ENCODE measurements around the gene TRAF3IP1.

Gene TRAF3IP1

GRCh38 chr2:238277695-238278094 is 42.6 kb upstream of the TRAF3IP1 start:
- TF ChIP-seq CTCF (IDR thresholded peaks at IDR 0.05; ENCODE audit: borderline replicate concordance, insufficient read depth, low read depth, low read length) = no peak
- H3K4me3 ChIP-seq (ENCODE audit: low read depth, low read length) = no peak overlapping the region

- no peak for TF ChIP-seq CTCF (IDR thresholded peaks at IDR 0.05; ENCODE audit: borderline replicate concordance, insufficient read depth, low read depth, low read length)
- H3K4me3 ChIP-seq (ENCODE audit: low read depth, low read length) = no peak overlapping the region
Measured at GRCh38 chr2:238278626-238279323, 41.5 kb upstream of the TRAF3IP1 start.

DNA sequence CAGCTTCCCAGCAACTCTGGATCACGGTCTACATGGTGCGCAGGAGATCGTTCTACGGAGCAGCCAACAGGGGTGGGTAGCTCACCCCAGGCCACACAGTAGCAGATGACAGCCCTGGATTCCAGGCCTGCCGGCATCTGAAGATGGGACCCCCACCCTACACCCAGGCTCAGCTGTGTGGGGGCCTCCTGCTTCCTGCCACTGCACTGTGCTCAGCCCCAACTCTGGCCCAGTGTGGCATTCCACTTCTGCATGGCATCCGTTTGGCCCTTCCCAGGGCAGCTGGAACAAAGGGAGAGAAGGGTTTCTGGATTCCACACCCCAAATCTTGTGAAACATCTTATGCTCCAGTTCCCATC is 41.0 kb upstream of the TRAF3IP1 start:
- H3K4me3 ChIP-seq (ENCODE audit: low read depth, low read length) = no peak overlapping the region
- TF ChIP-seq CTCF (IDR thresholded peaks at IDR 0.05; ENCODE audit: borderline replicate concordance, insufficient read depth, low read depth, low read length) = no peak

- H3K4me3 ChIP-seq (ENCODE audit: low read depth, low read length) = no peak overlapping the region
- no peak for TF ChIP-seq CTCF (IDR thresholded peaks at IDR 0.05; ENCODE audit: borderline replicate concordance, insufficient read depth, low read depth, low read length)
Measured at GRCh38 chr2:238280083-238280825, 40.1 kb upstream of the TRAF3IP1 start.

- H3K4me3 ChIP-seq (ENCODE audit: low read depth, low read length) = no peak overlapping the region
- no peak for TF ChIP-seq CTCF (IDR thresholded peaks at IDR 0.05; ENCODE audit: borderline replicate concordance, insufficient read depth, low read depth, low read length)
Measured at GRCh38 chr2:238281826-238282480, 38.4 kb upstream of the TRAF3IP1 start.

DNA sequence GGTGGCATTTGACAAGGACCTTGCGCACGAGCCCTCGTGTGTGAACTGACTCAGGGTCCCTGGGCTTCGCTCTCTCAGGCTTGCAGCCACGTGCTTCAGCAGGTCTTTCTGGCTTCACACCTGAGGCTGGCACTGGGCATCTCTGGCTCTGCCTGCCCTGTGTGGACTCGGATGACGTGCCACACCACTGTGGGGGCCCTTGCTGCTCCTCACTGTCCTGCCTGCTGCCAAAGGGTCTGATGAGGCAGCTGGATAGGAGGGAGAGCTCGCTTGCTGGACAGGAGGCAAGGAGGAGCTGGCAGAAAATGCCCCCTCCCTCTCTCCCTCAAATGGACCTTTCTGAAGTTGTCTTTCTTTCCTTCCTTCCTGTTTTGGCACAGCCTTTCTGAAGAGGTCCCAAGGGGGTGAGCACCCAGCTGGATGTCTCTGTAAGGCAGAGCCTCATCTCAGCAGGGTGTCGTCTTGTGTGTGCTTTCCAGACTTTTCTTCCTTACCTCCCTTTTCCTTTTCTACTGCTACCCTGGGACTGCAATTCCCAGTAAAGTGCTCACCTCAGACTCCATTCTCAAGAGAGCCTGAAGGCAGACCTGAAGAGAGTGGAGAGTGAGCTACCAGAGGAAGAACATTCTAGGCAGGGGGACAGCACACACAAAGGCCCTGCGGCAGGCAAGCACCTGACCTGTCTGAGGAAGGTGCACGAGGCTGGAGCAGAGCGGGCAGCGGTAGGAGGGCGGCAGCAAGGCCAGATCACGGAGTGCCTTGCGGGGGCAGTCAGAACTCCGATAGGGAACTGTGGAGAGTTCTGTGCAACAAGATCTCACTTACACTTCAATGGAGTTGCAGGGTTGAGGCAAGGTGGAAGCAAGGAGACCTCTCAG is 37.2 kb upstream of the TRAF3IP1 start:
- TF ChIP-seq CTCF (IDR thresholded peaks at IDR 0.05; ENCODE audit: borderline replicate concordance, insufficient read depth, low read depth, low read length) = no peak
- H3K4me3 ChIP-seq (ENCODE audit: low read depth, low read length) = no peak overlapping the region

All from GM12875 (cell line).